Pancreas (tissue), 10 donors: ENCODE results near the gene CAMK2A. TPM values are rescaled to one million over a fixed set of nuclear protein-coding genes. Genes with fewer than 3 reads are reported as not detected.

Experiments
- ATAC-seq, 4 donors: fragments of 200-7000 bp; cut with Tn5 transposase; one replicate each; pipeline versions ENCODE4 v1.8.0 to v1.9.1; 2020; ENCODE audit warnings: mild to moderate bottlenecking in 4 of 4, moderate library complexity in 4 of 4
- DNase-seq, 6 donors: peaks; one replicate each; pipeline ENCODE4 v3.0.0-alpha.2; 2020
- FAIRE-seq: peaks from 2 replicates; lab custom pipeline; 2012; peaks lifted over from hg19 to GRCh38; lab: Jason Lieb, UNC
- H3K27ac ChIP-seq, 4 donors: fragments of 200-600 bp; sonication (generic); 1 replicate in 3 of 4; 2 replicates in 1 of 4; pipeline versions ENCODE4 v1.5.0 to v1.8.0; 2020
- H3K27me3 ChIP-seq, 4 donors: fragments of 200-600 bp; one replicate each; pipeline ENCODE4 v1.8.0; 2021
- H3K36me3 ChIP-seq, 3 donors: fragments of 200-600 bp; sonication (generic) in 1 of 3; one replicate each; pipeline versions ENCODE4 v1.5.0 to v1.8.0; 2020 to 2021
- H3K4me1 ChIP-seq, 3 donors: fragments of 200-600 bp; one replicate each; pipeline ENCODE4 v1.8.0; 2021
- H3K4me3 ChIP-seq, 4 donors: fragments of 200-600 bp; sonication (generic) in 2 of 4; one replicate each; pipeline versions ENCODE4 v1.5.0 to v1.8.0; 2020 to 2021
- H3K9me3 ChIP-seq, 4 donors: fragments of 200-600 bp; one replicate each; pipeline ENCODE4 v1.8.0; 2021
- WGBS, 2 donors: extraction: QIAGEN DNeasy Blood & Tissue Kit; methylation state at CpG; one replicate each; pipeline ENCODE4 v1.1.7; 2013; 5-methylcytosine and 5-hydroxymethylcytosine counted together
- intact Hi-C, 3 donors: fragments of 100-400 bp; cut with DNase I; formaldehyde crosslinking; loops; one replicate each; pipeline versions ENCODE4 v1.11.1 to v1.14.2; 2022
- polyA plus RNA-seq, 2 donors: library from polyadenylated mRNA; stranded (reverse); fragments of 200-250 nt; gene quantifications; one replicate each; pipeline ENCODE4 v1.2.3, GENCODE V29; 2013
- total RNA-seq, 6 donors: library from RNA; stranded (reverse); fragmentation: NEBNext Ultra II Directional in 4 of 6; extraction: Animal tissue kit (Norgen Biotek cat#: 25700) in 4 of 6; gene quantifications; one replicate each; pipeline versions ENCODE4 v1.2.1 to v1.2.4, GENCODE V29; 2021 to 2023
- TF ChIP-seq, protein P1 (sequence below), 4 donors: fragments of 200-600 bp; sonication (generic) in 3 of 4; IDR thresholded peaks; one replicate each; pipeline versions ENCODE4 v1.5.0 to v1.8.0; 2021; ENCODE audit warnings: antibody characterized with exemption in 4 of 4
- donor health status: healthy with polysubstance abuse.
- donor health status: DM: no; HTN: no; CAD: no; lungs with moderate emphysema.
- donor health status: DM: no; HTN: no; CAD: no.
- donor health status: control.
- donor health status: control.
- donor health status: Bipolar disorder and iron deficiency.
- donor health status: DM: yes; HTN: yes; CAD: no.
- donor health status: DM: no; HTN: no; CAD: no.
- donor health status: DM: no; HTN: no; CAD: no.
- donor health status: DM: yes; HTN: yes; CAD: no.

CAMK2A gene
- total RNA-seq (under 1 TPM in 4 of 6 donors, not detected in 2; 0.03 to 0.19 (median 0.06) TPM), polyA plus RNA-seq (under 1 TPM in 1 of 2 donors, not detected in 1; 0.12 TPM)

- H3K27ac ChIP-seq = no peak within 1 kb of the TSS
- WGBS, 2 donors = 31% methylated on average over 26 of the region's 26 CpGs
- H3K9me3 ChIP-seq = no peaks in the 10 kb centered on the region
- ATAC-seq (no peak), DNase-seq (peak in 1 of 6 donors; percentile 41), FAIRE-seq (no peak)
- intact Hi-C loops = no loop called here
- TF ChIP-seq, protein P1, sequence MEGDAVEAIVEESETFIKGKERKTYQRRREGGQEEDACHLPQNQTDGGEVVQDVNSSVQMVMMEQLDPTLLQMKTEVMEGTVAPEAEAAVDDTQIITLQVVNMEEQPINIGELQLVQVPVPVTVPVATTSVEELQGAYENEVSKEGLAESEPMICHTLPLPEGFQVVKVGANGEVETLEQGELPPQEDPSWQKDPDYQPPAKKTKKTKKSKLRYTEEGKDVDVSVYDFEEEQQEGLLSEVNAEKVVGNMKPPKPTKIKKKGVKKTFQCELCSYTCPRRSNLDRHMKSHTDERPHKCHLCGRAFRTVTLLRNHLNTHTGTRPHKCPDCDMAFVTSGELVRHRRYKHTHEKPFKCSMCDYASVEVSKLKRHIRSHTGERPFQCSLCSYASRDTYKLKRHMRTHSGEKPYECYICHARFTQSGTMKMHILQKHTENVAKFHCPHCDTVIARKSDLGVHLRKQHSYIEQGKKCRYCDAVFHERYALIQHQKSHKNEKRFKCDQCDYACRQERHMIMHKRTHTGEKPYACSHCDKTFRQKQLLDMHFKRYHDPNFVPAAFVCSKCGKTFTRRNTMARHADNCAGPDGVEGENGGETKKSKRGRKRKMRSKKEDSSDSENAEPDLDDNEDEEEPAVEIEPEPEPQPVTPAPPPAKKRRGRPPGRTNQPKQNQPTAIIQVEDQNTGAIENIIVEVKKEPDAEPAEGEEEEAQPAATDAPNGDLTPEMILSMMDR (IDR thresholded peaks at IDR 0.05) = no peak
- no peak within 1 kb of the TSS for H3K4me3 ChIP-seq
- no peaks in the 10 kb centered on the region for H3K4me1 ChIP-seq
- no peaks in the 10 kb centered on the region for H3K27me3 ChIP-seq
- no peaks in the 10 kb centered on the region for H3K36me3 ChIP-seq
These were observed at the start of gene CAMK2A for GRCh38 chr5:150289551-150290390. CAMK2A (minus strand) TSS chr5:150289773; CDS start chr5:150289625, 148 bp downstream.

- Histone ChIP-seq H3K9me3 (no peaks in the 10 kb centered on the region), H3K36me3 (no peaks in the 10 kb centered on the region), H3K27me3 (no peaks in the 10 kb centered on the region), H3K27ac (no peak overlapping the region), H3K4me3 (no peak overlapping the region), H3K4me1 (no peaks in the 10 kb centered on the region)
- intact Hi-C loops = no loop called here
- DNase-seq (no peak), ATAC-seq (no peak), FAIRE-seq (no peak)
- 65 to 73% methylated on average over 5 of the region's 5 CpGs for WGBS, 2 donors
- TF ChIP-seq, protein P1 (IDR thresholded peaks at IDR 0.05) = no peak
These were observed 49.6 kb upstream of the CAMK2A start for GRCh38 chr5:150339165-150339564.

DNA sequence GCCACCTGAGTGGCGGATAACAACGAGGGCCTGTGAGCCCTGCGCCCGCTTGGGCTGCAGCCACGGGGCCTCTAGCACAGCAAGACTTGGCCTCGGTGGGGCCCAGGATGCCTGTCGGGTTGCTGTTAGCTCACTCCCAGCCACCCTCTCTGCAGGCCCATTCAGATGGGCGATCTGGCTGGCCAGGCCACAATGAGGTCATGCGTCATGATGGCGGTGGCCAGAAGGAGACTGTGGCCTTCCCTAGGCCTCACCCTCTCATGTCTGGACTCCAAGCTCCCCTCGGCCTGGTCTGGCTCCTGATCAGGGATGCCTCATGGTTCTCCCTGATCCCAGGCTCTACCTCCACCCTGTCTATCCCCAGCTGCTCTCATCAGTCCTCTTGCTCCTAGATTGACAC lies 49.0 kb upstream of the CAMK2A start:
- intact Hi-C loops = no loop called here
- Histone ChIP-seq H3K36me3 (no peaks in the 10 kb centered on the region), H3K9me3 (no peaks in the 10 kb centered on the region), H3K4me1 (no peaks in the 10 kb centered on the region), H3K27ac (no peak overlapping the region), H3K4me3 (no peak overlapping the region), H3K27me3 (no peaks in the 10 kb centered on the region)
- FAIRE-seq (no peak), ATAC-seq (no peak), DNase-seq (no peak)
- 84 to 89% methylated on average over 11 of the region's 11 CpGs for WGBS, 2 donors
- TF ChIP-seq, protein P1 (IDR thresholded peaks at IDR 0.05) = no peak

DNA sequence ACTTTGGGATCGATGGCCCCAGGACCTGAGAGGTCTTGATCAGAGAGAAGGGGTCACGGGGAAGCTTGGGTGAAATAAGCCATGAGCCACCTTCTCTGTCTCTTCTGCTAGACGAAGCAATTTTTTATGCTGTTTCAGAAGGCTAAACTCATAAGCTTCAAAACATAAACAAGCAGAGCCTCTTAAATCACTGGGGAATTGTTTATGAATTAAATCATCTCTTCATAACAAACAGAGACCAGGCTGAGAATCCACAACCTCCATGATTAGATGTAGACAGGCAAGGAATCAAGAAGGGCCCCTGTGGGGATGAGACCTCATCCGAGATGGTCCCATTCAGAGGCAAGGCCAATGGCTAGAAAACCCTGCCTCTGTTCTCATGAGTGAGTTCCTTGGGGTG lies 46.2 kb upstream of the CAMK2A start:
- FAIRE-seq = no peak
- no peaks in the 10 kb centered on the region for H3K27me3 ChIP-seq
- H3K36me3 ChIP-seq = no peaks in the 10 kb centered on the region
- no peak overlapping the region for H3K27ac ChIP-seq
- no peaks in the 10 kb centered on the region for H3K9me3 ChIP-seq
- no peaks in the 10 kb centered on the region for H3K4me1 ChIP-seq
- TF ChIP-seq, protein P1 (IDR thresholded peaks at IDR 0.05) = no peak
- no peak for ATAC-seq
- 74 to 75% methylated on average over 4 of the region's 4 CpGs for WGBS, 2 donors
- no peak overlapping the region for H3K4me3 ChIP-seq
- intact Hi-C loops = no loop called here
- DNase-seq = no peak

DNA sequence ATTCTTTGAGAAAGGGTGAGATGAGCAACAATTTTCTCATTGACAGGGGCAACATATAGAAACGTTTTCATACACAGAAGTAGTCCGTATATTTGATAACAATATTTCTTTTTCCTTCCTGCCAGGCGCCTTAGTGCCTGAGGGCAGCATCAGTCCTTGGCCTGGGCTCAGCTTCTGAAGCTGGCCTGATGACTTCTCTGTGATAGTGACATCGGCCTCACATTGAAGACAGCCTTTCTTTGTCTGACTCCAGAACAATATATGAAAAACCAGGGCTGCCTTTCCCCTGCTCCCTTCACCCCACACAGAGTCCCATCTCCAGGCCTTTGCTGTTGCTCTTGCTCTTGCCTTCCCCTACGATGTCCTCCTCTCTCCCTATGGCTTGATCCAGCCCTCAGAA lies 43.8 kb upstream of the CAMK2A start:
- TF ChIP-seq, protein P1 (IDR thresholded peaks at IDR 0.05) = no peak
- no peaks in the 10 kb centered on the region for H3K36me3 ChIP-seq
- H3K27ac ChIP-seq = no peak overlapping the region
- no peaks in the 10 kb centered on the region for H3K4me1 ChIP-seq
- ATAC-seq (no peak), DNase-seq (no peak), FAIRE-seq (no peak)
- intact Hi-C loops = no loop called here
- no peaks in the 10 kb centered on the region for H3K9me3 ChIP-seq
- no peak overlapping the region for H3K4me3 ChIP-seq
- 72% methylated on average over 5 of the region's 5 CpGs for WGBS, 2 donors
- no peaks in the 10 kb centered on the region for H3K27me3 ChIP-seq
